Pancreas (tissue), 10 donors: ENCODE measurements around the gene HSPBAP1. TPM values are rescaled to one million over a fixed set of nuclear protein-coding genes. Genes with fewer than 3 reads are reported as not detected.

Experiments
- ATAC-seq, 4 donors: fragments of 200-7000 bp; cut with Tn5 transposase; one replicate each; pipeline versions ENCODE4 v1.8.0 to v1.9.1; 2020; ENCODE audit warnings: mild to moderate bottlenecking in 4 of 4, moderate library complexity in 4 of 4
- DNase-seq, 6 donors: peaks; one replicate each; pipeline ENCODE4 v3.0.0-alpha.2; 2020
- FAIRE-seq: peaks from 2 replicates; lab custom pipeline; 2012; peaks lifted over from hg19 to GRCh38; lab: Jason Lieb, UNC
- H3K27ac ChIP-seq, 4 donors: fragments of 200-600 bp; sonication (generic); 1 replicate in 3 of 4; 2 replicates in 1 of 4; pipeline versions ENCODE4 v1.5.0 to v1.8.0; 2020
- H3K27me3 ChIP-seq, 4 donors: fragments of 200-600 bp; one replicate each; pipeline ENCODE4 v1.8.0; 2021
- H3K36me3 ChIP-seq, 3 donors: fragments of 200-600 bp; sonication (generic) in 1 of 3; one replicate each; pipeline versions ENCODE4 v1.5.0 to v1.8.0; 2020 to 2021
- H3K4me1 ChIP-seq, 3 donors: fragments of 200-600 bp; one replicate each; pipeline ENCODE4 v1.8.0; 2021
- H3K4me3 ChIP-seq, 4 donors: fragments of 200-600 bp; sonication (generic) in 2 of 4; one replicate each; pipeline versions ENCODE4 v1.5.0 to v1.8.0; 2020 to 2021
- H3K9me3 ChIP-seq, 4 donors: fragments of 200-600 bp; one replicate each; pipeline ENCODE4 v1.8.0; 2021
- WGBS, 2 donors: extraction: QIAGEN DNeasy Blood & Tissue Kit; methylation state at CpG; one replicate each; pipeline ENCODE4 v1.1.7; 2013; 5-methylcytosine and 5-hydroxymethylcytosine counted together
- intact Hi-C, 3 donors: fragments of 100-400 bp; cut with DNase I; formaldehyde crosslinking; loops; one replicate each; pipeline versions ENCODE4 v1.11.1 to v1.14.2; 2022
- polyA plus RNA-seq, 2 donors: library from polyadenylated mRNA; stranded (reverse); fragments of 200-250 nt; gene quantifications; one replicate each; pipeline ENCODE4 v1.2.3, GENCODE V29; 2013
- total RNA-seq, 6 donors: library from RNA; stranded (reverse); fragmentation: NEBNext Ultra II Directional in 4 of 6; extraction: Animal tissue kit (Norgen Biotek cat#: 25700) in 4 of 6; gene quantifications; one replicate each; pipeline versions ENCODE4 v1.2.1 to v1.2.4, GENCODE V29; 2021 to 2023
- TF ChIP-seq, protein P1 (sequence below), 4 donors: fragments of 200-600 bp; sonication (generic) in 3 of 4; IDR thresholded peaks; one replicate each; pipeline versions ENCODE4 v1.5.0 to v1.8.0; 2021; ENCODE audit warnings: antibody characterized with exemption in 4 of 4
- donor health status: healthy with polysubstance abuse.
- donor health status: DM: no; HTN: no; CAD: no; lungs with moderate emphysema.
- donor health status: DM: no; HTN: no; CAD: no.
- donor health status: control.
- donor health status: control.
- donor health status: Bipolar disorder and iron deficiency.
- donor health status: DM: yes; HTN: yes; CAD: no.
- donor health status: DM: no; HTN: no; CAD: no.
- donor health status: DM: no; HTN: no; CAD: no.
- donor health status: DM: yes; HTN: yes; CAD: no.

HSPBAP1 gene
- total and polyA plus RNA-seq, 8 donors = 3.1 to 20.4 (median 4.6) TPM

- H3K4me1 ChIP-seq = no peaks in the 10 kb centered on the region
- no peaks in the 10 kb centered on the region for H3K27me3 ChIP-seq
- no peak for DNase-seq
- no peak overlapping the region for H3K4me3 ChIP-seq
- ATAC-seq = peak in 2 of 4 donors; percentile 51 to 73
- no peaks in the 10 kb centered on the region for H3K9me3 ChIP-seq
- H3K27ac ChIP-seq = no peak overlapping the region
- TF ChIP-seq, protein P1, sequence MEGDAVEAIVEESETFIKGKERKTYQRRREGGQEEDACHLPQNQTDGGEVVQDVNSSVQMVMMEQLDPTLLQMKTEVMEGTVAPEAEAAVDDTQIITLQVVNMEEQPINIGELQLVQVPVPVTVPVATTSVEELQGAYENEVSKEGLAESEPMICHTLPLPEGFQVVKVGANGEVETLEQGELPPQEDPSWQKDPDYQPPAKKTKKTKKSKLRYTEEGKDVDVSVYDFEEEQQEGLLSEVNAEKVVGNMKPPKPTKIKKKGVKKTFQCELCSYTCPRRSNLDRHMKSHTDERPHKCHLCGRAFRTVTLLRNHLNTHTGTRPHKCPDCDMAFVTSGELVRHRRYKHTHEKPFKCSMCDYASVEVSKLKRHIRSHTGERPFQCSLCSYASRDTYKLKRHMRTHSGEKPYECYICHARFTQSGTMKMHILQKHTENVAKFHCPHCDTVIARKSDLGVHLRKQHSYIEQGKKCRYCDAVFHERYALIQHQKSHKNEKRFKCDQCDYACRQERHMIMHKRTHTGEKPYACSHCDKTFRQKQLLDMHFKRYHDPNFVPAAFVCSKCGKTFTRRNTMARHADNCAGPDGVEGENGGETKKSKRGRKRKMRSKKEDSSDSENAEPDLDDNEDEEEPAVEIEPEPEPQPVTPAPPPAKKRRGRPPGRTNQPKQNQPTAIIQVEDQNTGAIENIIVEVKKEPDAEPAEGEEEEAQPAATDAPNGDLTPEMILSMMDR (IDR thresholded peaks at IDR 0.05) = no peak
- 90 to 92% methylated on average over 1 of the region's 1 CpG for WGBS, 2 donors
- intact Hi-C loops = no loop called here
- no peak for FAIRE-seq
- peaks cover 0 to 7% (median 0%) of the 10 kb centered on the region in 3 donors for H3K36me3 ChIP-seq
Measured at GRCh38 chr3:122705379-122705778, 88.3 kb downstream of the HSPBAP1 start.

DNA sequence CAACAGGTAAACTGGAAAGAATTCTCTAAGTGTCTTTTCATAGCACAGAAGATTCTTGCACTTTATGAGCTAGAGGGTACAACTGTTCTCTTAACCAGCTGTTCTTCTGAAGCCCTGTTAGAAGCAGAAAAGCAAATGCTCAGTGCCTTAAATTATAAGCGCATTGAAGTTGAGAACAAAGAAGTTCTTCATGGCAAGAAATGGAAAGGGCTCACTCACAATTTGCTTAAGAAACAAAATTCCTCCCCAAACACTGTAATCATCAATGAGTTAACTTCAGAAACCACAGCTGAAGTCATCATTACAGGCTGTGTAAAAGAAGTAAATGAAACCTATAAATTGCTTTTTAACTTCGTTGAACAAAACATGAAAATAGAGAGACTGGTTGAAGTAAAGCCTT is 93.4 kb downstream of the HSPBAP1 start:
- TF ChIP-seq, protein P1 (IDR thresholded peaks at IDR 0.05) = no peak
- no peaks in the 10 kb centered on the region for H3K9me3 ChIP-seq
- ATAC-seq (no peak), DNase-seq (no peak), FAIRE-seq (no peak)
- H3K27me3 ChIP-seq = no peaks in the 10 kb centered on the region
- no peak overlapping the region for H3K4me3 ChIP-seq
- WGBS, 2 donors = 82 to 83% methylated on average over 2 of the region's 2 CpGs
- H3K36me3 ChIP-seq = peaks cover 0 to 33% (median 0%) of the 10 kb centered on the region in 3 donors
- H3K27ac ChIP-seq = no peak overlapping the region
- H3K4me1 ChIP-seq = no peaks in the 10 kb centered on the region
- intact Hi-C loops = no loop called here

DNA sequence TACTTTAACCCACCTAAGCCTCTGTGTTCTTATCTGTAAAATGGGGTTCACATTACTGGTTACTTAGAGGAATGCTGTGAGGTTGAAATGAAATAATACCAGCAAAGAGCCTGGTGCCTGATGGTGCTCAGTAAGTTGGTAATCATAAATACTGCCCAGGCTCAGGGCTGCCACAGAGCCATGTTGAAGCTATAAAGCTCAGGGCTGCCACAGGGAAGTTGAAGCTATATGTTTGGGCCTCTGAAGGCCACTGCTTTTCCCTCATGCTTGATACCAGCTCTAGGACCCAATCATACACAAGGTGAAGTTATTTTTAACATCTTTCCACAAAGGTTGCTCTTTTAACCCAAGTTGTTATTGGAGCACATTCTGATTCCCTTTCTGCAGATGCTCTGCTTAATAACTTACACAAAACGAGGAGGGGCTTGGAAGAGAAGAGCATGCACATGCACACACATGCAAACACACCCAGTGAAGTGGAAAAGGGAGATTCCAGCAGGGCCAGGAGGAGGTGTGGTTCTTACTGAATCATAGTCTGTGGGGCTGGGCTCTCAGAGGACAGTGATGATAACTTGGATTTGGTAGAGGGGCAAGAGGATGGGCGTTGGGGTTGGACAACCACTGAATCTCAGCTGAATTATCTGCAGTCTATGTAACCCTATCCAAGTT is 95.5 kb downstream of the HSPBAP1 start:
- peaks cover 0 to 33% (median 0%) of the 10 kb centered on the region in 3 donors for H3K36me3 ChIP-seq
- peaks cover 0 to 4% (median 2%) of the 10 kb centered on the region in 3 donors for H3K4me1 ChIP-seq
- no peak for FAIRE-seq
- H3K9me3 ChIP-seq = no peaks in the 10 kb centered on the region
- TF ChIP-seq, protein P1 (IDR thresholded peaks at IDR 0.05) = no peak
- no peak overlapping the region for H3K4me3 ChIP-seq
- DNase-seq = no peak
- H3K27me3 ChIP-seq = no peaks in the 10 kb centered on the region
- intact Hi-C loops = no loop called here
- no peak overlapping the region for H3K27ac ChIP-seq
- ATAC-seq = no peak
- WGBS, 2 donors = 71 to 76% methylated on average over 2 of the region's 2 CpGs

DNA sequence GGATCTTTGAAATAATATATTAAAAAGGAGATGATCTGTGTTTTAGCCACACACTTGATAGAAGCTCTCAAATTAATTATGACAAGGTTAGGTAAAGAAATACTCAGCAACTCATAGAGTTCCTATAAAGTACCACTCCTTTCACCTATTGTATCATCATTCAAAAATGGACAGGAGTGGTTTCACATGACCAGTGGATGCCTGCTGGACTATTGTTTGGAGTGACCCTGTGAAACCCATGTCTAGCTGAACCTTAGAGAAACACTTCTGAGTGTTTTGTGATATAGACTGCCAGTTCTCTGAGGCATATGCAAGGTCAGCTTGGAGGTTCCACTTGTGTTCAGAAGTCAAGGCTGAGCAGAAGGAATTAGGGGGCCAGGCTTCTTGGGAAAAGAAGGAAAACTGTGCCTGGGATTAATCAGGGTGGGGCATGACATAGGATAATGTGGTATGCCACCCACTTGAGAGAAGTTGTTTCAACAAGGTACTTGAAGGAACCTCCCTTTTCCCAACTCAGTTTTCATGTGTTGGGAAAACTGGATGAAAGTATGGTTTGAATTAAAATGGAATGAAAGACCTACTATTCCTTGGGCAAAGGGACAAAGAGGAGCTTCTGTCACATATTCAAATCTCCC is 97.6 kb downstream of the HSPBAP1 start:
- no peak for ATAC-seq
- no peak for FAIRE-seq
- intact Hi-C loops = no loop called here
- peaks cover 4 to 17% (median 16%) of the 10 kb centered on the region in 3 donors for H3K4me1 ChIP-seq
- TF ChIP-seq, protein P1 (IDR thresholded peaks at IDR 0.05) = no peak
- no peak for DNase-seq
- no peak overlapping the region for H3K27ac ChIP-seq
- H3K4me3 ChIP-seq = no peak overlapping the region
- H3K27me3 ChIP-seq = no peaks in the 10 kb centered on the region
- H3K9me3 ChIP-seq = no peaks in the 10 kb centered on the region
- peaks cover 0 to 26% (median 0%) of the 10 kb centered on the region in 3 donors for H3K36me3 ChIP-seq

GRCh38 chr3:122694966-122695365 is 98.7 kb downstream of the HSPBAP1 start:
- WGBS, 2 donors = 92 to 95% methylated on average over 7 of the region's 7 CpGs
- ATAC-seq (no peak), DNase-seq (no peak), FAIRE-seq (no peak)
- H3K27me3 ChIP-seq = no peaks in the 10 kb centered on the region
- TF ChIP-seq, protein P1 (IDR thresholded peaks at IDR 0.05) = no peak
- peaks cover 0 to 26% (median 0%) of the 10 kb centered on the region in 3 donors for H3K36me3 ChIP-seq
- no peak overlapping the region for H3K27ac ChIP-seq
- intact Hi-C loops = no loop called here
- H3K4me3 ChIP-seq = no peak overlapping the region
- H3K4me1 ChIP-seq = peaks cover 4 to 21% (median 16%) of the 10 kb centered on the region in 3 donors
- H3K9me3 ChIP-seq = no peaks in the 10 kb centered on the region
